ENCODE results near the gene RFX1. TPM values are rescaled to one million over a fixed set of nuclear protein-coding genes. Genes with fewer than 3 reads are reported as not detected.

RFX1 gene
- total and polyA plus RNA-seq, 3 experiments from 2014 or later, result 3.1 to 13.6 (median 13.0) TPM

GRCh38 chr19:14012378-14012915, 6.3 kb upstream of the RFX1 start:
- Histone ChIP-seq H3K27me3 (ENCODE audit: insufficient read depth, low read length, poor library complexity, severe bottlenecking) (no peaks in the 10 kb centered on the region), H3K9me3 (ENCODE audit: low read length) (no peaks in the 10 kb centered on the region), H3K27ac (ENCODE audit: low read depth, low read length) (no peak overlapping the region), H3K4me1 (ENCODE audit: insufficient read depth, low read length) (no peaks in the 10 kb centered on the region), H3K36me3 (ENCODE audit: insufficient read depth, low read length) (no peaks in the 10 kb centered on the region), H3K4me3 (ENCODE audit: low read length) (no peak overlapping the region)
- H3K9me3 Mint-ChIP-seq, result no peaks in the 10 kb centered on the region
- POLR2A ChIA-PET, result no interaction called here
- CTCF ChIA-PET, result no interaction called here
- no peak overlapping the region for H3K4me3 Mint-ChIP-seq
- DNase-seq, result no peak
- H3K27me3 Mint-ChIP-seq, result peaks cover 0 to 1% of the 10 kb centered on the region in 2 donors
- H3K4me1 Mint-ChIP-seq, result peaks cover 4% of the 10 kb centered on the region in 3 donors
- no peaks in the 10 kb centered on the region for H3K36me3 Mint-ChIP-seq
- H3K27ac Mint-ChIP-seq, result no peak overlapping the region

- H3K27ac ChIP-seq (ENCODE audit: low read depth, low read length), result peak overlapping the region; percentile 100
- peak overlapping the region; percentile 91 for H3K4me3 ChIP-seq (ENCODE audit: low read length)
- POLR2A ChIA-PET, result interaction anchor here (0.6 to 3.1 kb wide), 14 partner anchors 13 to 1839 kb away, joined by 3 to 47 read pairs (median 5); partner anchors contain the start of genes ADGRE5, DCAF15, DNAJB1 and IL27RA
- no peaks in the 10 kb centered on the region for H3K27me3 ChIP-seq (ENCODE audit: insufficient read depth, low read length, poor library complexity, severe bottlenecking)
- H3K9me3 ChIP-seq (ENCODE audit: low read length), result no peaks in the 10 kb centered on the region
- H3K36me3 ChIP-seq (ENCODE audit: insufficient read depth, low read length), result no peaks in the 10 kb centered on the region
- H3K36me3 Mint-ChIP-seq, result peaks cover 0 to 8% (median 1%) of the 10 kb centered on the region in 3 donors
- peaks cover 32 to 40% (median 34%) of the 10 kb centered on the region in 3 donors for H3K4me1 Mint-ChIP-seq
- H3K9me3 Mint-ChIP-seq, result peaks cover 0 to 2% (median 0%) of the 10 kb centered on the region in 5 donors
- peak overlapping the region; percentile 96 to 100 (median 100) for H3K27ac Mint-ChIP-seq
- peak overlapping the region; percentile 85 to 98 (median 96) for H3K4me3 Mint-ChIP-seq
- CTCF ChIA-PET, result interaction anchor here (1.2 to 3.5 kb wide), 5 partner anchors 12 to 108 kb away, joined by 3 to 19 read pairs (median 6); partner anchors contain the start of gene IL27RA
- peaks cover 0 to 3% of the 10 kb centered on the region in 2 donors for H3K27me3 Mint-ChIP-seq
- DNase-seq, result no peak
- peaks cover 29% of the 10 kb centered on the region for H3K4me1 ChIP-seq (ENCODE audit: insufficient read depth, low read length)
Measured at GRCh38 chr19:14006766-14007562, 844 bp upstream of the RFX1 start.

GRCh38 chr19:14005349-14006084, 603 bp downstream of the RFX1 start:
- H3K4me1 Mint-ChIP-seq, result peaks cover 34 to 52% (median 38%) of the 10 kb centered on the region in 3 donors

GRCh38 chr19:14004619-14005348, 1.3 kb downstream of the RFX1 start:
- POLR2A ChIA-PET, result interaction anchor here (0.8 to 2.7 kb wide), 5 partner anchors 13 to 27 kb away, joined by 3 to 11 read pairs (median 3); partner anchors contain the start of gene IL27RA
- Histone ChIP-seq H3K27ac (ENCODE audit: low read depth, low read length) (peak overlapping the region; percentile 100), H3K4me1 (ENCODE audit: insufficient read depth, low read length) (peaks cover 49% of the 10 kb centered on the region), H3K27me3 (ENCODE audit: insufficient read depth, low read length, poor library complexity, severe bottlenecking) (no peaks in the 10 kb centered on the region), H3K9me3 (ENCODE audit: low read length) (no peaks in the 10 kb centered on the region), H3K36me3 (ENCODE audit: insufficient read depth, low read length) (no peaks in the 10 kb centered on the region), H3K4me3 (ENCODE audit: low read length) (peak overlapping the region; percentile 35)
- Mint-ChIP-seq H3K36me3 (peaks cover 0 to 12% (median 1%) of the 10 kb centered on the region in 3 donors), H3K4me1 (peaks cover 38 to 60% (median 38%) of the 10 kb centered on the region in 3 donors), H3K9me3 (peaks cover 0 to 2% (median 0%) of the 10 kb centered on the region in 5 donors), H3K27ac (peak overlapping the region; percentile 94 to 100 (median 96)), H3K27me3 (peaks cover 0 to 1% of the 10 kb centered on the region in 2 donors), H3K4me3 (peak overlapping the region; percentile 69 to 98 (median 86))
- CTCF ChIA-PET, result interaction anchor here (0.8 to 2.0 kb wide), 6 partner anchors 16 to 132 kb away, joined by 3 to 5 read pairs (median 3); partner anchors contain the start of genes ASF1B and IL27RA
- peak in 1 of 5 donors; percentile 25 for DNase-seq

More at GRCh38 chr19:14005349-14006084, 603 bp downstream of the RFX1 start:
- CTCF ChIA-PET, result interaction anchor here (0.8 to 3.5 kb wide), 5 partner anchors 16 to 131 kb away, joined by 3 to 19 read pairs (median 3); partner anchors contain the start of genes ASF1B and IL27RA
- H3K4me1 ChIP-seq (ENCODE audit: insufficient read depth, low read length), result peaks cover 43% of the 10 kb centered on the region
- peak; percentile 90 to 96 (median 92) for DNase-seq
- H3K4me3 ChIP-seq (ENCODE audit: low read length), result peak overlapping the region; percentile 53
- H3K4me3 Mint-ChIP-seq, result peak overlapping the region; percentile 90 to 98 (median 96)
- no peaks in the 10 kb centered on the region for H3K36me3 ChIP-seq (ENCODE audit: insufficient read depth, low read length)
- H3K27ac Mint-ChIP-seq, result peak overlapping the region; percentile 96 to 100 (median 100)
- POLR2A ChIA-PET, result interaction anchor here (0.5 to 3.1 kb wide), 15 partner anchors 13 to 513 kb away, joined by 3 to 47 read pairs (median 5); partner anchors contain the start of genes ADGRE5, DCAF15, DNAJB1 and IL27RA
- H3K27me3 ChIP-seq (ENCODE audit: insufficient read depth, low read length, poor library complexity, severe bottlenecking), result no peaks in the 10 kb centered on the region
- H3K27me3 Mint-ChIP-seq, result peaks cover 0 to 1% of the 10 kb centered on the region in 2 donors
- no peaks in the 10 kb centered on the region for H3K9me3 ChIP-seq (ENCODE audit: low read length)
- H3K27ac ChIP-seq (ENCODE audit: low read depth, low read length), result peak overlapping the region; percentile 100
- H3K9me3 Mint-ChIP-seq, result peaks cover 0 to 2% (median 0%) of the 10 kb centered on the region in 5 donors
- peaks cover 0 to 10% (median 1%) of the 10 kb centered on the region in 3 donors for H3K36me3 Mint-ChIP-seq

GRCh38 chr19:14003251-14004055, 2.7 kb downstream of the RFX1 start:
- H3K27ac ChIP-seq (ENCODE audit: low read depth, low read length), result peak overlapping the region; percentile 66
- CTCF ChIA-PET, result interaction anchor here (0.9 to 2.0 kb wide), 11 partner anchors 11 to 124 kb away, joined by 3 to 6 read pairs (median 4); partner anchors contain the start of genes IL27RA and MISP3
- no peaks in the 10 kb centered on the region for H3K27me3 ChIP-seq (ENCODE audit: insufficient read depth, low read length, poor library complexity, severe bottlenecking)

GRCh38 chr19:14002571-14003250, 3.4 kb downstream of the RFX1 start:
- Mint-ChIP-seq H3K9me3 (peaks cover 0 to 2% (median 0%) of the 10 kb centered on the region in 5 donors), H3K36me3 (peaks cover 0 to 21% (median 1%) of the 10 kb centered on the region in 3 donors), H3K4me1 (peaks cover 40 to 74% (median 42%) of the 10 kb centered on the region in 3 donors), H3K4me3 (peak overlapping the region; percentile 60 to 86 (median 71)), H3K27ac (peak overlapping the region; percentile 96 to 99 (median 96)), H3K27me3 (peaks cover 0 to 1% of the 10 kb centered on the region in 2 donors)
- no peaks in the 10 kb centered on the region for H3K27me3 ChIP-seq (ENCODE audit: insufficient read depth, low read length, poor library complexity, severe bottlenecking)
- H3K27ac ChIP-seq (ENCODE audit: low read depth, low read length), result peak overlapping the region; percentile 66
- peak; percentile 28 to 58 (median 51) for DNase-seq
- H3K4me3 ChIP-seq (ENCODE audit: low read length), result peak overlapping the region; percentile 9
- peaks cover 49% of the 10 kb centered on the region for H3K4me1 ChIP-seq (ENCODE audit: insufficient read depth, low read length)
- ChIA-PET POLR2A (interaction anchor here (0.6 to 2.7 kb wide), 5 partner anchors 15 to 72 kb away, joined by 3 to 11 read pairs (median 3); partner anchors contain the start of gene IL27RA), CTCF (interaction anchor here (1.1 to 1.8 kb wide), 8 partner anchors 10 to 121 kb away, joined by 3 to 6 read pairs (median 4); partner anchors contain the start of genes IL27RA and MISP3)
- peaks cover 5% of the 10 kb centered on the region for H3K9me3 ChIP-seq (ENCODE audit: low read length)
- peaks cover 3% of the 10 kb centered on the region for H3K36me3 ChIP-seq (ENCODE audit: insufficient read depth, low read length)

More at GRCh38 chr19:14003251-14004055, 2.7 kb downstream of the RFX1 start:
- Mint-ChIP-seq H3K27me3 (peaks cover 0 to 1% of the 10 kb centered on the region in 2 donors), H3K4me3 (peak overlapping the region; percentile 60 to 86 (median 71)), H3K27ac (peak overlapping the region; percentile 96 to 99 (median 96)), H3K36me3 (peaks cover 0 to 18% (median 1%) of the 10 kb centered on the region in 3 donors), H3K9me3 (peaks cover 0 to 2% (median 0%) of the 10 kb centered on the region in 5 donors), H3K4me1 (peaks cover 40 to 66% (median 42%) of the 10 kb centered on the region in 3 donors)
- Histone ChIP-seq H3K4me1 (ENCODE audit: insufficient read depth, low read length) (peaks cover 49% of the 10 kb centered on the region), H3K9me3 (ENCODE audit: low read length) (peaks cover 5% of the 10 kb centered on the region), H3K36me3 (ENCODE audit: insufficient read depth, low read length) (peaks cover 3% of the 10 kb centered on the region), H3K4me3 (ENCODE audit: low read length) (peak overlapping the region; percentile 21)
- POLR2A ChIA-PET, result interaction anchor here (0.5 to 2.7 kb wide), 8 partner anchors 12 to 51 kb away, joined by 3 to 11 read pairs (median 3); partner anchors contain the start of genes DCAF15 and IL27RA
- DNase-seq, result peak in 2 of 5 donors; percentile 36 to 44

Data from CD8-positive, alpha-beta memory T cell (primary cell).